K562 (cell line): ENCODE results near the gene OR51E2. TPM values are rescaled to one million over a fixed set of nuclear protein-coding genes. Genes with fewer than 3 reads are reported as not detected.

Experiments
- ATAC-seq: fragments of 200-7000 bp; cut with Tn5 transposase; 3 replicates; pipeline ENCODE4 v1.9.1; 2020; ENCODE audit warnings: moderate library complexity
- BruUV-seq: library from RNA; stranded (reverse); fragments of 400-500 nt; replicated peaks from 2 replicates; lab custom pipeline; 2021; lab: Mats Ljungman, UMichigan
- CTCF ChIA-PET: fragments of 300-600 bp; formaldehyde crosslinking; extraction: SDS; loops from one replicate; lab custom pipeline; 2021; ENCODE audit warnings: low intra/inter-chr PET ratio; lab: Yijun Ruan, JAX
- POLR2A ChIA-PET: fragments of 300-600, 350-650 bp; sonication (Branson Sonifier 250); formaldehyde crosslinking; extraction: SDS; loops from one replicate; lab custom pipeline; 2021; ENCODE audit warnings: antibody characterized with exemption, inconsistent platforms; lab: Yijun Ruan, JAX
- DNase-seq, 4 experiments: peaks; one replicate each; pipeline versions ENCODE4 v3.0.0 to v3.0.0-alpha.2; 2011 to 2018; ENCODE audit warnings: low spot score in 3 of 4, mixed read lengths in 3 of 4; ENCODE audit errors: extremely low read depth in 1 of 4
- FAIRE-seq: peaks from 2 replicates; lab custom pipeline; 2011; peaks lifted over from hg19 to GRCh38; lab: Jason Lieb, UNC
- H2AFZ ChIP-seq: 2 replicates; pipeline ENCODE4 v1.6.0; 2011; ENCODE audit warnings: low read depth, low read length, control low read depth, inconsistent platforms
- H3K27ac ChIP-seq: fragments of 200-600 bp; 3 replicates; pipeline ENCODE4 v1.8.0; 2011; ENCODE audit warnings: low read depth, mild to moderate bottlenecking, control low read depth, inconsistent platforms, low read length, moderate library complexity, mixed read lengths; ENCODE audit errors: extremely low read depth
- H3K27me3 ChIP-seq, 2 experiments: fragments of 300-600 bp in 1 of 2; 2 replicates in 1 of 2; 3 replicates in 1 of 2; pipeline versions ENCODE4 v1.6.0 to v1.8.0; 2011; ENCODE audit warnings: inconsistent platforms in 2 of 2, low read length in 2 of 2, mild to moderate bottlenecking in 1 of 2, mixed read lengths in 1 of 2, moderate library complexity in 1 of 2; ENCODE audit not compliant: control insufficient read depth in 2 of 2, insufficient read depth in 2 of 2
- H3K36me3 ChIP-seq: fragments of 300-600 bp; 3 replicates; pipeline ENCODE4 v1.8.0; 2011; ENCODE audit warnings: mild to moderate bottlenecking, low read length, inconsistent platforms; ENCODE audit not compliant: control insufficient read depth, insufficient read depth
- H3K4me1 ChIP-seq, 2 experiments: fragments of 200-600 bp in 1 of 2; replicated peaks in 1 of 2; 2 replicates in 1 of 2; 3 replicates in 1 of 2; pipeline versions ENCODE4 v1.5.1 to v1.8.0; 2011; ENCODE audit warnings: inconsistent platforms in 2 of 2, low read length in 2 of 2, mild to moderate bottlenecking in 1 of 2, mixed read lengths in 1 of 2, moderate library complexity in 1 of 2; ENCODE audit not compliant: control insufficient read depth in 2 of 2, insufficient read depth in 2 of 2
- H3K4me2 ChIP-seq: 2 replicates; pipeline ENCODE4 v1.6.1; 2011; ENCODE audit warnings: low read length, control low read depth, inconsistent platforms, mixed read lengths; ENCODE audit not compliant: insufficient read depth
- H3K4me3 ChIP-seq: fragments of 200-600 bp; sonication (generic), shearing (Covaris generic); 2 replicates; pipeline ENCODE4 v1.5.1; 2016; ENCODE audit warnings: control low read depth, inconsistent platforms
- H3K79me2 ChIP-seq: fragments of 200-600 bp; 3 replicates; pipeline ENCODE4 v1.8.0; 2011; ENCODE audit warnings: low read length, inconsistent platforms; ENCODE audit not compliant: control insufficient read depth, insufficient read depth
- H3K9ac ChIP-seq, 2 experiments: 2 replicates each; pipeline versions ENCODE4 v1.6.0 to v1.6.1; 2011; ENCODE audit warnings: low read depth in 2 of 2, low read length in 2 of 2, control low read depth in 1 of 2, inconsistent platforms in 1 of 2, mild to moderate bottlenecking in 1 of 2, mixed read lengths in 1 of 2; ENCODE audit not compliant: insufficient read depth in 1 of 2
- H3K9me1 ChIP-seq: one replicate; pipeline ENCODE4 v1.6.0; 2011; ENCODE audit warnings: inconsistent platforms, mild to moderate bottlenecking, low read length, moderate library complexity; ENCODE audit not compliant: control insufficient read depth, insufficient read depth
- H3K9me3 ChIP-seq: replicated peaks from 2 replicates; pipeline ENCODE4 v1.5.1; 2011; ENCODE audit warnings: low read depth, low read length, inconsistent platforms; ENCODE audit not compliant: control insufficient read depth, insufficient read depth
- H4K20me1 ChIP-seq: replicated peaks from 2 replicates; pipeline ENCODE4 v1.6.1; 2011; ENCODE audit warnings: low read length, inconsistent platforms, mixed read lengths; ENCODE audit not compliant: control insufficient read depth, insufficient read depth
- BCOR ChIP-seq: fragments of 450-650 bp; IDR thresholded peaks from 2 replicates; pipeline ENCODE4 v1.6.1; 2016
- BDP1 ChIP-seq: IDR thresholded peaks from 3 replicates; pipeline ENCODE4 v1.6.1; 2011; ENCODE audit not compliant: insufficient read length, insufficient read depth
- CHCHD3 ChIP-seq: fragments of 250-450 bp; sonication (Bioruptor Pico); IDR thresholded peaks from 2 replicates; pipeline ENCODE4 v2.1.2; 2022; ENCODE audit warnings: mild to moderate bottlenecking
- DNMT1 ChIP-seq: fragments of 450-650 bp; IDR thresholded peaks from 2 replicates; pipeline ENCODE4 v1.6.1; 2016; ENCODE audit warnings: antibody characterized with exemption, mild to moderate bottlenecking
- FOXK2 ChIP-seq, 2 experiments: fragments of 450-650 bp; IDR thresholded peaks in 1 of 2; conservative IDR thresholded peaks in 1 of 2; 2 replicates each; pipeline ENCODE4 v1.6.1; 2016; ENCODE audit warnings: low read depth in 2 of 2, mild to moderate bottlenecking in 1 of 2
- HIVEP1 ChIP-seq: fragments of 250-450 bp; sonication (Bioruptor Pico); IDR thresholded peaks from 2 replicates; pipeline ENCODE4 v1.4.0; 2020; ENCODE audit warnings: mild to moderate bottlenecking
- KDM4B ChIP-seq, 2 experiments: fragments of 450-650 bp in 1 of 2; sonication (generic) in 1 of 2; IDR thresholded peaks; 2 replicates each; pipeline ENCODE4 v1.6.1; 2016 to 2017; ENCODE audit warnings: borderline replicate concordance in 2 of 2, antibody characterized with exemption in 1 of 2, low read depth in 1 of 2, mild to moderate bottlenecking in 1 of 2
- MCM3 ChIP-seq: fragments of 450-650 bp; IDR thresholded peaks from 2 replicates; pipeline ENCODE4 v1.6.1; 2016
- SAFB2 ChIP-seq: fragments of 200-400 bp; formaldehyde crosslinking; IDR thresholded peaks from 2 replicates; pipeline ENCODE4 v1.6.1; 2018; ENCODE audit warnings: borderline replicate concordance, low read length, low read depth, moderate library complexity; ENCODE audit not compliant: severe bottlenecking
- XRCC5 ChIP-seq: fragments of 200-400 bp; formaldehyde crosslinking; IDR thresholded peaks from 2 replicates; pipeline ENCODE4 v1.6.1; 2017; ENCODE audit warnings: low read depth, mild to moderate bottlenecking, low read length
- ZBED1 ChIP-seq: IDR thresholded peaks from 2 replicates; pipeline ENCODE4 v1.6.1; 2014
- ZNF124 ChIP-seq: sonication (generic); formaldehyde crosslinking; IDR thresholded peaks from 2 replicates; pipeline ENCODE4 v1.8.1; 2022; ENCODE audit warnings: missing genetic modification reagents
- ZNF217 ChIP-seq: sonication (generic); formaldehyde crosslinking; IDR thresholded peaks from 2 replicates; pipeline ENCODE4 v1.8.0; 2022; ENCODE audit warnings: mild to moderate bottlenecking, missing genetic modification reagents
- ZNF24 ChIP-seq: fragments of 450-650 bp; IDR thresholded peaks from 2 replicates; pipeline ENCODE4 v1.6.1; 2016
- ZNF695 ChIP-seq: fragments of 450-650 bp; formaldehyde crosslinking; IDR thresholded peaks from 2 replicates; pipeline ENCODE4 v1.4.0; 2020; ENCODE audit warnings: mild to moderate bottlenecking, moderate library complexity
- ZNF76 ChIP-seq: fragments of 250-450 bp; sonication (Bioruptor Pico); IDR thresholded peaks from 2 replicates; pipeline ENCODE4 v1.4.0; 2020; ENCODE audit warnings: mild to moderate bottlenecking, moderate library complexity, borderline replicate concordance
- whole genome bisulfite sequencing: fragments of 100-300 bp; shearing (Covaris generic); methylation state at CpG from one replicate; pipeline ENCODE4 v1.1.6; 2016; ENCODE audit warnings: low coverage, mixed read lengths; ENCODE audit not compliant: insufficient coverage; ENCODE audit errors: missing lambda C conversion rate; 5-methylcytosine and 5-hydroxymethylcytosine counted together
- in situ Hi-C: fragments of 300-500 bp; cut with MboI; formaldehyde crosslinking; loops from 4 replicates; pipeline ENCODE4 v1.15.0; 2018; ENCODE audit warnings: inconsistent platforms, mixed read lengths
- intact Hi-C: fragments of 100-400 bp; cut with micrococcal nuclease; formaldehyde crosslinking; loops from 2 replicates; pipeline ENCODE4 v1.14.2; 2022
- polyA plus RNA-seq, 8 experiments: library from polyadenylated mRNA; depleted of rRNA in 4 of 8; stranded (reverse) in 5 of 8; unstranded in 3 of 8; fragments of >200 nt; fragmentation: Nextera tagmentation in 2 of 8; fragmentation: Illumina TruSeq in 1 of 8; extraction: Ambion mirVana in 2 of 8; extraction: Trizol in 1 of 8; gene quantifications; 2 replicates each; pipeline versions ENCODE4 v1.2.1 to v1.2.3, GENCODE V29; 2011 to 2014; ENCODE audit warnings: inconsistent platforms in 1 of 8, missing spikeins in 1 of 8
- total RNA-seq, 7 experiments: library from RNA; depleted of rRNA in 6 of 7; stranded (reverse); fragments of >200 nt in 6 of 7; fragmentation: Illumina TruSeq in 2 of 7; extraction: Trizol in 2 of 7; gene quantifications; 2 replicates each; pipeline versions ENCODE4 v1.2.1 to v1.2.3, GENCODE V29; 2011 to 2021; ENCODE audit warnings: low replicate concordance in 1 of 7
- TF ChIP-seq, protein P1 (sequence below): fragments of 250-450 bp; sonication (Bioruptor Pico); IDR thresholded peaks from 2 replicates; pipeline ENCODE4 v1.8.0; 2021; ENCODE audit warnings: moderate library complexity, mild to moderate bottlenecking, inconsistent platforms
- TF ChIP-seq, protein P2 (sequence below): fragments of 450-650 bp; formaldehyde crosslinking; IDR thresholded peaks from 2 replicates; pipeline ENCODE4 v1.4.0; 2020; ENCODE audit warnings: mild to moderate bottlenecking, mixed read lengths
- TF ChIP-seq, protein P3 (sequence below): fragments of 450-650 bp; conservative IDR thresholded peaks from 2 replicates; pipeline ENCODE4 v1.6.1; 2016; ENCODE audit warnings: missing genetic modification characterization, low read depth, mild to moderate bottlenecking, control low read depth, missing compliant biosample characterization

Gene OR51E2
- total and polyA plus RNA-seq, 9 of the 15 experiments (the other 6 are each of a cell fraction or from before 2014, with no cell fraction given): not detected

DNA sequence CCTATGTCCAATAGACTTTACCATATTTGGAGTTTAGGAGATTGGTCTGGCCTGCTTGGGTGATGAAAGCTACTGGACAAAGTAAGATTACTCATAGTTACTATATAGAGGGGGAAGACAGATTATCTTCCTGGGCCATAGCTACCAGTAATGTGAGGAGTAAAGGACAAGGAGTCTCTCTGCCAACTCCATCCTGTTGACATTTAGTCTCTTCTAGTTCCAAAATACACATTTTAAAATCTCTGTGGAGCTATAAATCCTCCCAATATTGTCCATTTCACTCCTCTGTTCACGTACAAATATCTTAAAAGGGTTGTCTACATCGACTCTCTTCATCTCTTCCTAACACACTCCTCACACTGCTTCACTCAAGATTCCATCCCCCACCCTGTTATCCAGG lies 61.5 kb downstream of the OR51E2 start:
- no peak overlapping the region for H3K4me3 ChIP-seq
- no peaks in the 10 kb centered on the region; a peak in 1 of 5 replicates for H3K4me1 ChIP-seq
- no peaks in the 10 kb centered on the region for H3K9me1 ChIP-seq
- peaks cover 0 to 17% of the 10 kb centered on the region in 2 experiments; a peak in 3 of 5 replicates for H3K27me3 ChIP-seq
- ChIA-PET POLR2A (interaction anchor here (0.6 to 1.8 kb wide), 3 partner anchors 9 to 94 kb away, joined by 3 to 8 read pairs (median 5); no protein-coding TSS in a partner anchor), CTCF (interaction anchor here (1.2 to 1.9 kb wide), 3 partner anchors 10 to 368 kb away, joined by 3 to 7 read pairs (median 5); no protein-coding TSS in a partner anchor)
- no peak for TF ChIP-seq MCM3
- TF ChIP-seq ZNF695 (CRISPR knock-in tag): no peak
- TF ChIP-seq ZNF124 (CRISPR knock-in tag): no peak
- no peak for TF ChIP-seq BDP1
- no peak for TF ChIP-seq KDM4B (IDR thresholded peaks at IDR 0.05; ENCODE audit: borderline replicate concordance in 2 of 2, low read depth in 1 of 2)
- TF ChIP-seq, protein P1, sequence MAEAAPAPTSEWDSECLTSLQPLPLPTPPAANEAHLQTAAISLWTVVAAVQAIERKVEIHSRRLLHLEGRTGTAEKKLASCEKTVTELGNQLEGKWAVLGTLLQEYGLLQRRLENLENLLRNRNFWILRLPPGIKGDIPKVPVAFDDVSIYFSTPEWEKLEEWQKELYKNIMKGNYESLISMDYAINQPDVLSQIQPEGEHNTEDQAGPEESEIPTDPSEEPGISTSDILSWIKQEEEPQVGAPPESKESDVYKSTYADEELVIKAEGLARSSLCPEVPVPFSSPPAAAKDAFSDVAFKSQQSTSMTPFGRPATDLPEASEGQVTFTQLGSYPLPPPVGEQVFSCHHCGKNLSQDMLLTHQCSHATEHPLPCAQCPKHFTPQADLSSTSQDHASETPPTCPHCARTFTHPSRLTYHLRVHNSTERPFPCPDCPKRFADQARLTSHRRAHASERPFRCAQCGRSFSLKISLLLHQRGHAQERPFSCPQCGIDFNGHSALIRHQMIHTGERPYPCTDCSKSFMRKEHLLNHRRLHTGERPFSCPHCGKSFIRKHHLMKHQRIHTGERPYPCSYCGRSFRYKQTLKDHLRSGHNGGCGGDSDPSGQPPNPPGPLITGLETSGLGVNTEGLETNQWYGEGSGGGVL (CRISPR knock-in tag): no peak
- no peak for TF ChIP-seq ZNF76 (CRISPR knock-in tag)
- no peak for TF ChIP-seq HIVEP1 (CRISPR knock-in tag)
- TF ChIP-seq FOXK2 (conservative IDR thresholded peaks at IDR 0.05 in 1 of 2, IDR thresholded peaks at IDR 0.05 in 1 of 2; ENCODE audit: low read depth in 2 of 2): no peak
- no peak for TF ChIP-seq SAFB2
- TF ChIP-seq ZNF24: no peak
- TF ChIP-seq ZBED1: no peak
- TF ChIP-seq, protein P2, sequence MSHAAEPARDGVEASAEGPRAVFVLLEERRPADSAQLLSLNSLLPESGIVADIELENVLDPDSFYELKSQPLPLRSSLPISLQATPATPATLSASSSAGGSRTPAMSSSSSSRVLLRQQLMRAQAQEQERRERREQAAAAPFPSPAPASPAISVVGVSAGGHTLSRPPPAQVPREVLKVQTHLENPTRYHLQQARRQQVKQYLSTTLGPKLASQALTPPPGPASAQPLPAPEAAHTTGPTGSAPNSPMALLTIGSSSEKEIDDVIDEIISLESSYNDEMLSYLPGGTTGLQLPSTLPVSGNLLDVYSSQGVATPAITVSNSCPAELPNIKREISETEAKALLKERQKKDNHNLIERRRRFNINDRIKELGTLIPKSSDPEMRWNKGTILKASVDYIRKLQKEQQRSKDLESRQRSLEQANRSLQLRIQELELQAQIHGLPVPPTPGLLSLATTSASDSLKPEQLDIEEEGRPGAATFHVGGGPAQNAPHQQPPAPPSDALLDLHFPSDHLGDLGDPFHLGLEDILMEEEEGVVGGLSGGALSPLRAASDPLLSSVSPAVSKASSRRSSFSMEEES: no peak
- TF ChIP-seq DNMT1: no peak
- TF ChIP-seq ZNF217: no peak
- TF ChIP-seq BCOR: no peak
- TF ChIP-seq, protein P3, sequence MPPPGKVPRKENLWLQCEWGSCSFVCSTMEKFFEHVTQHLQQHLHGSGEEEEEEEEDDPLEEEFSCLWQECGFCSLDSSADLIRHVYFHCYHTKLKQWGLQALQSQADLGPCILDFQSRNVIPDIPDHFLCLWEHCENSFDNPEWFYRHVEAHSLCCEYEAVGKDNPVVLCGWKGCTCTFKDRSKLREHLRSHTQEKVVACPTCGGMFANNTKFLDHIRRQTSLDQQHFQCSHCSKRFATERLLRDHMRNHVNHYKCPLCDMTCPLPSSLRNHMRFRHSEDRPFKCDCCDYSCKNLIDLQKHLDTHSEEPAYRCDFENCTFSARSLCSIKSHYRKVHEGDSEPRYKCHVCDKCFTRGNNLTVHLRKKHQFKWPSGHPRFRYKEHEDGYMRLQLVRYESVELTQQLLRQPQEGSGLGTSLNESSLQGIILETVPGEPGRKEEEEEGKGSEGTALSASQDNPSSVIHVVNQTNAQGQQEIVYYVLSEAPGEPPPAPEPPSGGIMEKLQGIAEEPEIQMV (tag): no peak
- no peak for TF ChIP-seq CHCHD3
- TF ChIP-seq XRCC5: no peak
- H3K9me3 ChIP-seq: no peaks in the 10 kb centered on the region
- intact Hi-C loops: loop anchor here (2.0 to 10.0 kb wide), 5 partner anchors 86 to 466 kb away; partner anchors contain the start of gene OR51G1
- no peak for DNase-seq
- H3K9ac ChIP-seq: no peak overlapping the region
- H3K36me3 ChIP-seq: no peaks in the 10 kb centered on the region
- H3K4me2 ChIP-seq: no peak overlapping the region
- no peak for ATAC-seq
- in situ Hi-C loops: loop anchor here (5.0 to 25.0 kb wide), 2 partner anchors 371 to 1701 kb away; no protein-coding TSS in a partner anchor
- FAIRE-seq: no peak
- no peaks in the 10 kb centered on the region for H3K79me2 ChIP-seq
- 0% methylated on average over 2 of the region's 2 CpGs for WGBS
- H2AFZ ChIP-seq: 0 out of 2 replicates have a peak overlapping the region, but pooled peaks have one; percentile 66
- H3K27ac ChIP-seq: no peak overlapping the region
- BruUV-seq: no TSS peak
- H4K20me1 ChIP-seq: no peaks in the 10 kb centered on the region
